GM12892 (cell line): ENCODE measurements around the gene CSGALNACT2.

Source experiments
- POLR2A ChIP-seq: IDR thresholded peaks from 2 replicates; pipeline ENCODE4 v1.6.1; 2011; ENCODE audit warnings: low read depth, low read length, control low read depth
- POLR2AphosphoS5 ChIP-seq: IDR thresholded peaks from 2 replicates; pipeline ENCODE4 v1.6.1; 2011; ENCODE audit warnings: low read depth, low read length, control low read depth

- TF ChIP-seq POLR2A (no peak), POLR2AphosphoS5 (no peak)
Observed at GRCh38 chr10:43200538-43201390, 62.5 kb downstream of the CSGALNACT2 start.
